Esophagus muscularis mucosa (tissue), 4 donors: ENCODE results near the gene FIGLA.

Source experiments
- EP300 ChIP-seq: sonication (generic); formaldehyde crosslinking; IDR thresholded peaks from one replicate; pipeline ENCODE4 v1.6.1; 2017; ENCODE audit warnings: antibody characterized with exemption
- POLR2A ChIP-seq: fragments of 450-650 bp; IDR thresholded peaks from one replicate; pipeline ENCODE4 v1.6.1; 2017; ENCODE audit warnings: antibody characterized with exemption, moderate library complexity, mild to moderate bottlenecking, low read depth
- POLR2AphosphoS5 ChIP-seq, 2 donors: sonication (generic); formaldehyde crosslinking; IDR thresholded peaks; one replicate each; pipeline ENCODE4 v1.6.1; 2017; ENCODE audit warnings: antibody characterized with exemption in 2 of 2
- TF ChIP-seq, protein P1 (sequence below), 3 experiments: fragments of 200-600 bp in 2 of 3; fragments of 450-650 bp in 1 of 3; sonication (generic) in 2 of 3; IDR thresholded peaks; one replicate each; pipeline ENCODE4 v1.5.1; 2017 to 2019; ENCODE audit warnings: antibody characterized with exemption in 3 of 3, mild to moderate bottlenecking in 2 of 3, moderate library complexity in 1 of 3

DNA sequence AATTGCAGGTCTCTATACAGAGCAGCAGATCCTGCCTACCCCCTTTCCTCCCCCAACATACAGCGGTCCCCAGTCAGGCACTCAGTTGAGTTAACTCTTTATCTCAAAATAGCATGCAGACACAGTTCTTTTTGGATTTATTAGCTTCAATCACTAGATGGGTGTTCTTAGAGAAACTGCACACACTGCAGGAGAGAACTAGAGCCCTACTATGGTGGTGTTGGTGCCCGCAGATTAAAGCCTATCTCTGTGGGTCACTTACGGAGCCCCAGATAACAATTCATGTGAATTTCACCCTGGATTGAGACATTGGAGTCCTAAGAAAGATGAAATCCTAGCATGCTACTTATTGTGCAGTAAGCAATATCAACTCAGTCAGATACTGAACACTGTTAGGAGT lies 34.3 kb downstream of the FIGLA start:
- TF ChIP-seq, protein P1, sequence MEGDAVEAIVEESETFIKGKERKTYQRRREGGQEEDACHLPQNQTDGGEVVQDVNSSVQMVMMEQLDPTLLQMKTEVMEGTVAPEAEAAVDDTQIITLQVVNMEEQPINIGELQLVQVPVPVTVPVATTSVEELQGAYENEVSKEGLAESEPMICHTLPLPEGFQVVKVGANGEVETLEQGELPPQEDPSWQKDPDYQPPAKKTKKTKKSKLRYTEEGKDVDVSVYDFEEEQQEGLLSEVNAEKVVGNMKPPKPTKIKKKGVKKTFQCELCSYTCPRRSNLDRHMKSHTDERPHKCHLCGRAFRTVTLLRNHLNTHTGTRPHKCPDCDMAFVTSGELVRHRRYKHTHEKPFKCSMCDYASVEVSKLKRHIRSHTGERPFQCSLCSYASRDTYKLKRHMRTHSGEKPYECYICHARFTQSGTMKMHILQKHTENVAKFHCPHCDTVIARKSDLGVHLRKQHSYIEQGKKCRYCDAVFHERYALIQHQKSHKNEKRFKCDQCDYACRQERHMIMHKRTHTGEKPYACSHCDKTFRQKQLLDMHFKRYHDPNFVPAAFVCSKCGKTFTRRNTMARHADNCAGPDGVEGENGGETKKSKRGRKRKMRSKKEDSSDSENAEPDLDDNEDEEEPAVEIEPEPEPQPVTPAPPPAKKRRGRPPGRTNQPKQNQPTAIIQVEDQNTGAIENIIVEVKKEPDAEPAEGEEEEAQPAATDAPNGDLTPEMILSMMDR (IDR thresholded peaks at IDR 0.05), result no peak
- TF ChIP-seq POLR2A (no peak), EP300 (no peak), POLR2AphosphoS5 (IDR thresholded peaks at IDR 0.05) (no peak)
